ENCODE measurements around the gene TMEM138. TPM values are rescaled to one million over a fixed set of nuclear protein-coding genes. Genes with fewer than 3 reads are reported as not detected.

The TMEM138 gene
- total RNA-seq, 1 experiment from 2014 or later: 38.8 TPM

GRCh38 chr11:61369372-61370348 is 7.5 kb downstream of the TMEM138 start (continued):
- TF ChIP-seq ERG (CRISPR knock-in tag; IDR thresholded peaks at IDR 0.05) (no peak), GABPB1 (CRISPR knock-in tag; IDR thresholded peaks at IDR 0.05) (no peak)

GRCh38 chr11:61370349-61371005 is 8.3 kb downstream of the TMEM138 start:
- Mint-ChIP-seq H3K4me1 (no peaks in the 10 kb centered on the region), H3K4me3 (no peak overlapping the region), H3K36me3 (peaks cover 87% of the 10 kb centered on the region), H3K27me3 (ENCODE audit: low read depth) (no peaks in the 10 kb centered on the region), H3K27ac (no peak overlapping the region), H3K9me3 (peaks cover 17% of the 10 kb centered on the region)
- ChIA-PET POLR2A (interaction anchor here (0.8 kb wide), 1 partner anchor 9 kb away, joined by 3 read pairs; the partner anchor contains the start of genes CYB561A3 and TMEM138), CTCF (interaction anchor here (1.1 kb wide), 1 partner anchor 65 kb away, joined by 3 read pairs; no protein-coding TSS in a partner anchor)
- no peak for TF ChIP-seq ATF1 (CRISPR knock-in tag; IDR thresholded peaks at IDR 0.05)
- no peak for TF ChIP-seq ATF3 (CRISPR knock-in tag; conservative IDR thresholded peaks at IDR 0.05)
- no peak for TF ChIP-seq IRF2 (CRISPR knock-in tag; IDR thresholded peaks at IDR 0.05; ENCODE audit: borderline replicate concordance, low read depth)
- TF ChIP-seq ZNF138 (CRISPR knock-in tag; conservative IDR thresholded peaks at IDR 0.05): no peak
- TF ChIP-seq TEAD4 (CRISPR knock-in tag; IDR thresholded peaks at IDR 0.05): no peak
- no peak for TF ChIP-seq NFE2L1 (CRISPR knock-in tag; IDR thresholded peaks at IDR 0.05)
- TF ChIP-seq E2F4 (CRISPR knock-in tag; IDR thresholded peaks at IDR 0.05; ENCODE audit: borderline replicate concordance, low read depth): no peak
- DNase-seq (ENCODE audit: low spot score) (no peak), ATAC-seq (no peak)

- ChIA-PET CTCF (interaction anchor here (0.6 kb wide), 1 partner anchor 36 kb away, joined by 3 read pairs; no protein-coding TSS in a partner anchor), POLR2A (interaction anchor here (0.6 to 0.7 kb wide), 2 partner anchors 12 to 57 kb away, joined by 3 to 4 read pairs; partner anchors contain the start of gene SDHAF2)
- H3K9me3 Mint-ChIP-seq: peaks cover 27% of the 10 kb centered on the region
- H3K27me3 Mint-ChIP-seq (ENCODE audit: low read depth): no peaks in the 10 kb centered on the region
- H3K4me1 Mint-ChIP-seq: 0 out of 2 replicates have a peak, but pooled peaks cover 3% of the 10 kb centered on the region
- H3K36me3 Mint-ChIP-seq: peaks cover 81% of the 10 kb centered on the region
- no peak overlapping the region for H3K27ac Mint-ChIP-seq
- no peak for DNase-seq (ENCODE audit: low spot score)
- H3K4me3 Mint-ChIP-seq: no peak overlapping the region
- ATAC-seq: no peak
- TF ChIP-seq NFYB (CRISPR knock-in tag; conservative IDR thresholded peaks at IDR 0.05; ENCODE audit: low read depth) (no peak), SMAD3 (CRISPR knock-in tag; IDR thresholded peaks at IDR 0.05; ENCODE audit: borderline replicate concordance) (no peak), ZNF281 (CRISPR knock-in tag; IDR thresholded peaks at IDR 0.05) (no peak), ETV6 (CRISPR knock-in tag; IDR thresholded peaks at IDR 0.05) (no peak), JAZF1 (CRISPR knock-in tag; IDR thresholded peaks at IDR 0.05) (no peak), E2F4 (CRISPR knock-in tag; IDR thresholded peaks at IDR 0.05; ENCODE audit: borderline replicate concordance, low read depth) (no peak), ZNF423 (CRISPR knock-in tag; IDR thresholded peaks at IDR 0.05) (no peak), IRF1 (CRISPR knock-in tag; IDR thresholded peaks at IDR 0.05) (no peak), OVOL2 (CRISPR knock-in tag; IDR thresholded peaks at IDR 0.05; ENCODE audit: borderline replicate concordance) (no peak), ATF6 (CRISPR knock-in tag; IDR thresholded peaks at IDR 0.05) (no peak), JUN (CRISPR knock-in tag; IDR thresholded peaks at IDR 0.05) (no peak)
Measured at GRCh38 chr11:61372659-61373420, 10.7 kb downstream of the TMEM138 start.
